Right lobe of liver (tissue), 4 donors: ENCODE measurements around the gene CENPU.

Source experiments
- POLR2A ChIP-seq: fragments of 450-650 bp; IDR thresholded peaks from one replicate; pipeline ENCODE4 v1.6.1; 2017; ENCODE audit warnings: antibody characterized with exemption, mild to moderate bottlenecking
- TF ChIP-seq, protein P1 (sequence below), 4 donors: fragments of 200-600 bp in 3 of 4; fragments of 450-650 bp in 1 of 4; IDR thresholded peaks; one replicate each; pipeline versions ENCODE4 v1.5.1 to v1.8.0; 2016 to 2022; ENCODE audit warnings: antibody characterized with exemption in 4 of 4, mild to moderate bottlenecking in 2 of 4
- donor health status: DM: no; HTN: no; CAD: no.
- donor health status: DM: no; HTN: no; CAD: no.
- donor health status: DM: no; HTN: yes; CAD: no.

DNA sequence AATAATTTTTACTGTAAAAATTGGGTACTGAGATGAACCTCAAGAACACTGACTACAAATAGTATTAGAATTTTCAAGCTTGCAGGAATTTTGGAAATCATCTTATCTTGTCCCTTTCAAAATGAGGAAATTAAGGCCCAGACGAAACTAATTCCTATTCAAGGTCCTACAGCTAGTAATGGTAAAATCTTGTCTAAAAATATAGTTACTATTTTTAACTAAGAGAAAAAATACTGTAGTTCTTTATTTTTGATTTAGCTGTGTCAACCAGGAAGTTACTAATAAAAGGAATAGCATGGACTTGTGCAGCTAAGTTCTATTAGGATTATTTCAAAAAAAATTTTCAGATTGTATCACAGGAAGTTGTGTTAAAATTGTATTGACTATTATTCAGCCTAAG is 71.7 kb downstream of the CENPU start:
- TF ChIP-seq, protein P1, sequence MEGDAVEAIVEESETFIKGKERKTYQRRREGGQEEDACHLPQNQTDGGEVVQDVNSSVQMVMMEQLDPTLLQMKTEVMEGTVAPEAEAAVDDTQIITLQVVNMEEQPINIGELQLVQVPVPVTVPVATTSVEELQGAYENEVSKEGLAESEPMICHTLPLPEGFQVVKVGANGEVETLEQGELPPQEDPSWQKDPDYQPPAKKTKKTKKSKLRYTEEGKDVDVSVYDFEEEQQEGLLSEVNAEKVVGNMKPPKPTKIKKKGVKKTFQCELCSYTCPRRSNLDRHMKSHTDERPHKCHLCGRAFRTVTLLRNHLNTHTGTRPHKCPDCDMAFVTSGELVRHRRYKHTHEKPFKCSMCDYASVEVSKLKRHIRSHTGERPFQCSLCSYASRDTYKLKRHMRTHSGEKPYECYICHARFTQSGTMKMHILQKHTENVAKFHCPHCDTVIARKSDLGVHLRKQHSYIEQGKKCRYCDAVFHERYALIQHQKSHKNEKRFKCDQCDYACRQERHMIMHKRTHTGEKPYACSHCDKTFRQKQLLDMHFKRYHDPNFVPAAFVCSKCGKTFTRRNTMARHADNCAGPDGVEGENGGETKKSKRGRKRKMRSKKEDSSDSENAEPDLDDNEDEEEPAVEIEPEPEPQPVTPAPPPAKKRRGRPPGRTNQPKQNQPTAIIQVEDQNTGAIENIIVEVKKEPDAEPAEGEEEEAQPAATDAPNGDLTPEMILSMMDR (IDR thresholded peaks at IDR 0.05) = no peak
- no peak for TF ChIP-seq POLR2A
